ENCODE results near the gene ADAMTSL5.
"Not testable (repeated sequence)": the region's sequence is repeated elsewhere in the genome, so short reads cannot be mapped to it uniquely, and the experiment has no call there.

ADAMTSL5 gene

DNA sequence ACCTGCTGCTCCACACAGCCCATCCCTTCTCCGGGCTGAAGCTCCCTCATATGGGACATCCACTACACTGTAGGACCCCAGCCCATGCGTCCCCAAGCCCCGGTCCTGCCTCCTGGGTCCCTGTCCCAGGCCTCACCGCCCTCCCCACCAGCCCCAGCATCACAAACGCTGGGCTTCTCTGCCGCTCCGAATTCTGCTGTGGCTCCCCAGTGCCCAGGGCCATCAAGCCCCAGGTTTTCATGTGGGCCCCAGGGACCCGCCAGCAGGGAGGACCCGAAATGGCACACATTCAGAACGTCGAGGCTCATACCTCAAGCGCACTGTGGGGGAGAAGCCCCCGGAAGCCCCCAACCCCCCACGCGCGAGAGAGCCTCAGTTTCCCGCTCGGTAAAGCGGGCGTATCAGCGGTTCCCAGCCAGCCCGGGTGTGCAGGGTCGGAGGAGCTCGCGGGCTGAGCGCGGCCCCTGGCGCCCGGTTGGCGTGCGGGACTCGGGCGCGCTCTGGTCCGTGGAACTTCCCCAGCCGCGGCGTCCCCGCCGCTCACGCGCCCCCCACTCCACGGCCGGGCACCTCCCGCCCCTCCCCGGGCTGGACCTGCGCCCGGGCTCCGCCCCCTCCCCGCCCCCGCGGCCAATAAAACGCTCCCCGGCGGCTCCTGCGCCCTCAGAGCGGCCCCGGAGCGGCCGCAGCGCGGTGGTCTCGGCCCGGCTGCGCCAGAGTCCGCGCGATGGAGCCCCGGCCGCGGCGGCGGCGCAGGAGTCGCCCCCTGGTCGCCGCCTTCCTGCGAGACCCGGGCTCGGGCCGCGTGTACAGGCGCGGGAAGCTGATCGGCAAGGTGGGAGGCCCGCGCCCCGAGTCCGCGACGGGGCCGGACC lies 10.8 kb upstream of the ADAMTSL5 start, which contains the start of gene PLK5:
PLK5 (plus strand) TSS at position 666 of the 875 bp plus-strand sequence. CDS start 2,920 bp downstream, outside the sequence.
- TF ChIP-seq, protein P1, sequence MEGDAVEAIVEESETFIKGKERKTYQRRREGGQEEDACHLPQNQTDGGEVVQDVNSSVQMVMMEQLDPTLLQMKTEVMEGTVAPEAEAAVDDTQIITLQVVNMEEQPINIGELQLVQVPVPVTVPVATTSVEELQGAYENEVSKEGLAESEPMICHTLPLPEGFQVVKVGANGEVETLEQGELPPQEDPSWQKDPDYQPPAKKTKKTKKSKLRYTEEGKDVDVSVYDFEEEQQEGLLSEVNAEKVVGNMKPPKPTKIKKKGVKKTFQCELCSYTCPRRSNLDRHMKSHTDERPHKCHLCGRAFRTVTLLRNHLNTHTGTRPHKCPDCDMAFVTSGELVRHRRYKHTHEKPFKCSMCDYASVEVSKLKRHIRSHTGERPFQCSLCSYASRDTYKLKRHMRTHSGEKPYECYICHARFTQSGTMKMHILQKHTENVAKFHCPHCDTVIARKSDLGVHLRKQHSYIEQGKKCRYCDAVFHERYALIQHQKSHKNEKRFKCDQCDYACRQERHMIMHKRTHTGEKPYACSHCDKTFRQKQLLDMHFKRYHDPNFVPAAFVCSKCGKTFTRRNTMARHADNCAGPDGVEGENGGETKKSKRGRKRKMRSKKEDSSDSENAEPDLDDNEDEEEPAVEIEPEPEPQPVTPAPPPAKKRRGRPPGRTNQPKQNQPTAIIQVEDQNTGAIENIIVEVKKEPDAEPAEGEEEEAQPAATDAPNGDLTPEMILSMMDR (IDR thresholded peaks at IDR 0.05; ENCODE audit: low read depth, low read length), result no peak

DNA sequence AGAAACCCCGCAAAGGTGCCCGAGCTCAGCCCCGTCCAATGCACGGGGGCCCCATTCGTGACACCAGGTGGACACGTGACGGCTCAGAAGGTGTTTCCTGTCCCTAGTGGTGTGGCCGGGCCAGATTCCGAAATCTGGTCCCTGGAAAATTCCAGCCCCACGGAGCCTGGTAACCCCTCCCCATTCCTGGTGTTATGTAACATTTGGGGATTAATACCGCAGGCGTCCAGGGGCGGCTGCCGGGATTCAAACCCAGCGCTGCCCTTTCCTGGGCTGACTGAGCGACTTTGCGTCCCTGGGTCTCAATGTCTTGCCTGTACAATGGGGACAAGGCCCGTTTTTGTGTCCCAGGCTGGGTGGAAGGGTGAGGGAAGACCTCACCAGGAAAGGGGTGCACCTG lies 10.0 kb upstream of the ADAMTSL5 start:
- TF ChIP-seq, protein P1 (IDR thresholded peaks at IDR 0.05; ENCODE audit: low read depth, low read length), result no peak
- no peak for DNase-seq (ENCODE audit: extremely low read depth, low read depth)

More for the DNA sequence above, 10.8 kb upstream of the ADAMTSL5 start, which contains the start of gene PLK5:
- no peak for DNase-seq (ENCODE audit: extremely low read depth, low read depth)

DNA sequence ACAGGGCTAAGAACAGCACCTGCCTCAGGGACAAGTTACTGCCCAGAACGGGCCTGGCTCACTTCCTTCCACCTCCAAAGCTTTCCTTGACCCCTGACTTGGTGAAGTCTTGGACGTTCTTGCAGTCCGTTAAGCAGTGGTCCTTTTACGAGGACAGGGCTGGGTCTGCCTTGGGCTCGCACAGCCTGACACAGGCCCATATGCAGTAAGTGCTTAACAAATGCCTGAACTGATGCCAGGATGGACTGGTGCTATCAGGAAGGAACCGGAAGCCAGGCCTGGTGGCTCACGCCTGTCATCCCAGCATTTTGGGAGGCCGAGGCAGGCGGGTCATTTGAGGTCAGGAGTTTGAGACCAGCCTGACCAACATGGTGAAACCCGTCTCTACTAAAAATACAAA lies 9.2 kb upstream of the ADAMTSL5 start:
- DNase-seq (ENCODE audit: extremely low read depth, low read depth), result no peak
- TF ChIP-seq, protein P1 (IDR thresholded peaks at IDR 0.05; ENCODE audit: low read depth, low read length), result no peak

DNA sequence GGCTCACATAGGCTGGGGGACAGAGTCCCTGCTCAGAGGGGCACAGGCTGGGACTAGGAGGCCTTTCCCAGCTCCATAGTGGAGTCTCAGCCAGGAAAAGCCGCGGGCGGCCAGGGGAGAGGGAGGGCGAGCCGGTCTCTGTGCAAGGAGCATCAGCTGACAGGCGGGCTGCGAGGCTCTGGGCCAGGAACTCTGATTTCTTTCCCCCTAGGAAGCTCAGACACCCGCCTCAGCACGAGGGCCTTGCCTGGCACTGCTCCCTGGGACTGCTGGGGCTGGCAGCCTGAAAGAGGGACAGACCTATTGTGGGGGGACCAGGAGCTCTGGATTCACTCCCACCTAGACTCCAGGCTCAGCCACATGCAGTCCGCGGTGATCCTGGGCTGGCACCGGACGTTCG lies 8.8 kb upstream of the ADAMTSL5 start:
- TF ChIP-seq, protein P1 (IDR thresholded peaks at IDR 0.05; ENCODE audit: low read depth, low read length), result no peak
- DNase-seq (ENCODE audit: extremely low read depth, low read depth), result no peak

DNA sequence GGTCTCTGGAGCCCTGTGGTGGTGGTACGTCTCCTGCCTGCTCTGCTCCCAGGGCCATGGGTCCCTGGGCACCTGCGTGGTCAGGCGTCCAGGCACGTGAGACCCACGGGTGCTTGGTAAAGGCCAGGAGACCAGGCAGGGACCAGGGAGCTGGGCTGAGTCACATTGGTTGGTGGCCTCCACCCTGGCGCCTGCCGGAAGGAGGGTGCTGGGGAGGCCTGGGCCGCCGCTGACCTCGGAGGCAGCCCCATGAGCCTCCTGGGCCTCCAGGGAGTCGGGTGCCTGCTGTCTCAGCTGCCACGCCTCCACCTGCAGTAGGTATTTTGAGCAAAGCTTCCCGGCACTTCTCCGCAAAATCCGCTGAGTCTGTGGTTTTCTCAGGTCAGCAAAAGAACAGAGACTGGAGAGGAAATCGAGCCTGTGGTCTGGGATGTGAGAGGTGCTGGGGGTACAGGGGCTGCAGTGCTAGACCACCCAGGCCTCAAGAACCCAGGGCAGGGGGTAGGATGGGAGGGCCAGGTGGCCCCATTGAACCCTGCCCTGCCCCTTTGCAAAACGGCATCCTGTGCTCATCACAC lies 7.5 kb upstream of the ADAMTSL5 start:
- TF ChIP-seq, protein P1 (IDR thresholded peaks at IDR 0.05; ENCODE audit: low read depth, low read length), result no peak
- DNase-seq (ENCODE audit: extremely low read depth, low read depth), result no peak

DNA sequence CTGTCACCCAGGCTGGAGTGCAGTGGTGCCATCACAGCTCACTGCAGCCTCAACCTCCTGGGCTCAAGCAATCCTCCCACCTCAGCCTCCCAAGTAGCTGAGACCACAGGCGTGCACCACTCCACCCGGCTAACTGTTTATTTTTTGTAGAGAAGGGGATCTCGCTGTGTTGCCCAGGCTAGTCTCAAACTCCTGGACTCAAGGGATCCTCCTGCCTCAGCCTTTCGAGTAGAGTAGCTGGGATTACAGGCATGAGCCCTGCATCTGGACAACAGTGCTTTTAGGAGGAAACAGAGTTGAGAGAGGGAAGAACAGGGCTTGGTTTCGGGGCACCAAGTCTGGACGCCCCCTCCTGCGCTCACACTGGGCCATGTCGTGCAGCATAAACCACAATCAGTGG lies 7.0 kb upstream of the ADAMTSL5 start:
- DNase-seq (ENCODE audit: extremely low read depth, low read depth), result not testable (repeated sequence)

DNA sequence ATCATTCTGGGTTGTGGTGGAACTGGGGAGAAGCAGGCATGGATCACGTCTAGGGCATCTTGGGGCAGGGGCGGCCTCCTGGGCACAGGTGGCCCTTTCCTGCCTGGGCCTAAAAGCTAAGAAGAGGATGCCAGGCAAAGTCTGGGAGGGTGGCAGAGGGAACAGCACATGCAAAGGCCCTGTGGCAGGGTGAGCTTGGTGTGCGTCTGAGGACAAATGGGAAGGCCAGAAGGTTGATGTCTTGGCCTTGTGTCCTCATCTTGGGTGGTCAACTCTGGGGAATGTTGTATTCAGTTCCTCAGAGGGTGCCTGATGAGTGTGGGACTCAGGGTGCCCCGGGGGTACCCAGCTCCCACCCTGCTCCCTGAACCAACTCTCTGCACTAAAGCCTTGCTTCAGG lies 5.7 kb upstream of the ADAMTSL5 start:
- no peak for DNase-seq (ENCODE audit: extremely low read depth, low read depth)
- TF ChIP-seq, protein P1 (IDR thresholded peaks at IDR 0.05; ENCODE audit: low read depth, low read length), result no peak
